Activated CD4-positive, CD25-positive, alpha-beta regulatory T cell treated with anti-CD3 and anti-CD28 coated beads, Interleukin-2, amount 50 U/mL, for 24 hours (primary cell): Measurements from ENCODE around the gene ZNF526.

Experiments used
- ATAC-seq, 2 donors: fragments of 150-1000 bp; cut with Tn5 transposase; one replicate each; pipeline ENCODE4 v1.10.0; 2021; ENCODE audit warnings: mild to moderate bottlenecking in 1 of 2, moderate library complexity in 1 of 2

The ZNF526 gene

DNA sequence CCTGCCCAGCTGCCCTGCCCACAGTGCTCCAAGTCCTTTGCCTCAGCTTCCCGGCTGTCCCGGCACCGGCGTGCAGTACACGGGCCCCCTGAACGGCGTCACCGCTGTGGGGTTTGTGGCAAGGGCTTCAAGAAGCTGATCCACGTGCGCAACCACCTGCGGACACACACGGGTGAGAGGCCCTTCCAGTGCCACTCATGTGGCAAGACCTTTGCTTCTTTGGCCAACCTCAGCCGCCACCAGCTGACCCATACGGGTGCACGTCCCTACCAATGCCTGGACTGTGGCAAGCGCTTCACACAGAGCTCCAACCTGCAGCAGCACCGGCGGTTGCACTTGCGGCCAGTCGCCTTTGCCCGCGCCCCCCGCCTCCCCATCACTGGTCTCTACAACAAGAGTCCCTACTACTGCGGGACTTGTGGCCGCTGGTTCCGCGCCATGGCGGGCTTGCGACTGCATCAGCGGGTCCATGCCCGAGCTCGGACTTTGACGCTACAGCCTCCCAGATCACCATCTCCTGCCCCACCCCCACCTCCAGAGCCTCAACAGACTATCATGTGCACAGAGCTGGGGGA is 5.7 kb downstream of the ZNF526 start:
- no peak for ATAC-seq

DNA sequence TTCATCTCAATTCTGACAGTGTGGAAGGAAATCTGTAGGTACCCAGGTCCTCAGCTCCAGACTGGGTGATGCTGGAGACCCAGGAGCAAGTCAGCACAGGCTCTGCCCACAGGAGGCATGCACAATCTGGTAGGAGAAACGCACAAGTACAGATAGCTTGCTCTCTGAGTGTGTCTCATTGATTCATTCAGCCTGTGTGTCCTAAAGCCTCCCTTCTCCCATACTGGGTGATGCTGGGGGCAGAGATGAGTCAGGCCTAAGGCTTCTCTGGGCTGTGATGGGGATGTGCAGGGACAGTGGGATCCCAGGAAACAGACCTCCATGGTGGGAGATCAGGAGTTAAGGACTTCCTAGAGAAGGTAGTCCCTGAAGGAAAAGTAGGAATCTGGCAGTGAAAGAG is 6.8 kb downstream of the ZNF526 start:
- ATAC-seq, result no peak

DNA sequence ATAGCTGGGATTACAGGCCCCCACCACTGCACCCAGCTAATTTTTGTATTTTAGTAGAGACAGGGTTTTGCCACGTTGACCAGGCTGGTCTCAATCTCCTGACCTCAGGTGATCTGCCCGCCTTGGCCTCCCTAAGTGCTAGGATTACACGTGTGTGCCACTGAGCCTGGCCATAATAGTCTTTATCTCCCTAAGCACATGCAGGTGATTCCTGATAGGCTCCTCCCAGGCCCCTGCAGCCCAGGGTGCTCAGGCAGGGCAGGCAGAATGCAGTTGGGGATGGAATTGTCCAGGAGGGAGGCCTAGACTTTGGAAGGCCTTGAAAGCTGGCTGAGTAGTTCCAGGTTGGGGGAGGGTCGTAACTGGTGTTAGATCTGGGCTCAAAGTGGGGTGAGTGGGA is 8.5 kb downstream of the ZNF526 start:
- ATAC-seq, result no peak

DNA sequence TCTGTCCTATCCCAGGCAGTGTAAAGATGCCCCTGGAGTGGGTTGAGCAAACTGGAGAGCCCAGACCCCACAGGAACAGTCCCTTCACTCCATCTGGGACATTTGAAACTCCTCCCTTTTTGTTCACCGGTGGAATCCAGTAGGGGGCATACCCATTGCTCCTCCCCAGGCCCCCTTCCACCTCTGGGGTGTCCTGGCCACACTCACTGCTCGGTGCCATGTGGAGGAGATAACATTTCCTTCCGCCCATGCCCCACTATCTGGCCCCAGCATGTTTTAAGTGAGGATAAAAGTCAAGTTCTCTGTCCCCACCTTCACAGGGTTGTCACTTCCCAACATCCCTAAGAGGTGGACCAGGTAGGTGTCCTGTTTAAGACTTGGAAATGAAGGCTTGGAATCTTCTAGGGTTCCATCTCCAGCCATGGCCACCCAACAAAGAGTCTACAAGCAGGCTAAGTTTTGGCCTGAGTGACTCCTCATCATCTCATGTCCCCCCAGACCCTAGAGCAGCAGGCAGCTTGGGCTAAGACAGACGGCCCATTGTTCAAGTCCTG is 9.3 kb downstream of the ZNF526 start:
- ATAC-seq, result no peak

DNA sequence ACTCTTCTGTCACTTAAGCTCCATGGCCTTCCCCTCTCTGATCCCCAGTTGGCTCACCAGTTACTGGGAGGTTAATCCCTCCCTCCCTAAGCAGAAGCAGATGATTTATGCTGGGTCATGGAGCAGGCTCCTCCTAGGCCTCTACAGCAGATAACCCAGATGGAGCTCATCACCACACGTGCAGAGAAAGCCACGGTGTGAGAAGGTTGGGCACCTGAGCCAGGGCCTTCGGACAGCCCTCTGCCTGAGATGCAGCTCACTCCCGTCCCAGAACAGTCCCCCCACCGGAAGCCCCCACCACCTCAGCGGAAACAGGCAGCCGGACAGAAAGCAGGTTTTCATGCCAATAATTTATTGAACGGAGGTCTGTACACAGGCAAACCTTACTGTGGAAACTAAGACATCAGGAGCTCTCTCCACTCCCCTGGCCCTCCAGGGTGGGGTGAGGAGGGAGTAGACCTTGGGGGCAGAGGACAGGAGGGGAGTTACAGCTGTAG is 9.8 kb downstream of the ZNF526 start:
- no peak for ATAC-seq

DNA sequence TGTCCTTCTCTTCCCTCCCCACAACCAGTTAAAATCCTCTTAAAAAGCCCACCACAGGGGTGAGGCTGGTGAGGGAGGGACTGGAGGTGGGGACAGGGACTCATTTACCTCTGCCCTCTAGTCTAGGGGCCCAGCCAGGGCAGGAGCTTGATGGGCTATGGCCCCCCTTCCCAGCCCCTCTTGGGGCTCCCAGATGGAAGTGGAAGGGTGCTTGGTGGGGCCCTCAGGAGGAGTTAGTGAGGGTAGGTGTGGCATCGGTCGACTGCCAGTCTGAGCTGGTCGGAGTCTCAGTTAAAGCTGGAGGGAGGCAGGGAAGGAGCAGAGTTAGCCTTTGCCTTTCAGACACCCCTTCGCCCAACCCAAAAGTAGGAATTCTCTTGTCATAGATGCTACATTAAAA is 10.5 kb downstream of the ZNF526 start:
- no peak for ATAC-seq

DNA sequence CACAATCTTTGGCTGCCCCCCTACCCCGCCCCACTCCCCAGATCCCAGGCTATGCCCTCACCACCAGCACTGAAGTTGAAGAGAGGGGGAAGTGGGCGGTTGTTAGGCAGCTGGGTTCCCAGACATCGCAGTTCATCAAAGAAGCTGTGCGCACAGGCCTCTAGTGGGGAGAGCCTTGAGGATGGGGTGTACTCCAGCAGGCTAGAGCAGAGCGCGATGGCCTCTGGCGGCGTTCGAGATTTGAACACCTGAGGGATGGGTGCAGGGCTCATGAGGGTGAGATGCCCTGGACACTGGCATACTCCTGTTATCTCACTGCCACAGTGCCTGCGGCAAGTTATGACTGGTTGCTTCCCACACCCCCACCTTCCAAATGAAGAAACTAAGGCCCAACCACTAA is 12.3 kb downstream of the ZNF526 start:
- no peak for ATAC-seq

DNA sequence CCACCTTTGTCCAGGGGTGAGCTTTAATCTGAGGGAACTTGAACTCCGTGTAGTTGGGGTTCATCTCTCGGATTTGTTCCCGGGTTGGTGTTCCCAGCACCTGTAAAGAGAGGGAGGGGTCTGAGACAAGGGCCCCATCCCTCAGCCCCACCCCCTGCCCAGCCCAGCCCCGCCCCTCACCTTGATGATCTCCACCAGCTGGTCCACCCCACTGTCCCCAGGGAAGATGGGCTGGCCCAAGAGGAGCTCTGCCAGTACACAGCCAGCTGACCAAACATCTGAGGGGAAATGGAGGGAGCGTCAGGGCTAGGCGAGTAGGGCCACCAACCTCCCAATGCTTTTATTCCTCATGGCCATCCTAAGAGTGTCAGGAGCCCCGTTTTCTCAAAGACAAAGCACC is 13.0 kb downstream of the ZNF526 start:
- ATAC-seq, result no peak

DNA sequence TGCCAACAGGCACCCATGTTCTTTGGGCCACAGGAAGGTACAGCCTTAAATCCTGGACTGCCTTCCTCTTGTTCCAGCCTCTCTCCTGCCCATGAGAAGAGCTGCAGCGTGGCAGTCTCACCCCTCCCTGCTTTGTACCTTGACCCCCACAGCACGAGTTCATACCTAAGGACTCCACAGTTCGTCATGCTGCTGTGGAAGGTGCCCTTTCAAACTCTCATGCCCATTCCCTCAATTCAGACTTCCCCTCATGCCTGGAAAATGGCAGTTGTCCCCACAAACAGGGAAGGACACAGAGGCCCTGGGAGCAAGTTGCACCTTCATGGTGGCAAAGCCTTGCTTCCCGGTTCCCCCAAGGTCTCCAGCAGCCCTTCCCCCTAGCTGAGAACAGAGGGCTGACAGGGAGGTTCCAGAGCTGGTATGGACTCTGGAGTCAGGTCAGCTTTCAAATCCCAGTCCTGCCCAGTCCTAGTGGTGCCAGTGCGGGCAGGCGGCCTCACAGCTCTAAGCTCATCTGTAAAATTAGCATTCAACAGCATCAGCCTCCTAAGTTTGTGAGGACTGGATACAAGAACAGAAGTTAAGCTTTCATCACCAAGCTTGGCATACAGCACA is 13.7 kb downstream of the ZNF526 start:
- ATAC-seq, result no peak

DNA sequence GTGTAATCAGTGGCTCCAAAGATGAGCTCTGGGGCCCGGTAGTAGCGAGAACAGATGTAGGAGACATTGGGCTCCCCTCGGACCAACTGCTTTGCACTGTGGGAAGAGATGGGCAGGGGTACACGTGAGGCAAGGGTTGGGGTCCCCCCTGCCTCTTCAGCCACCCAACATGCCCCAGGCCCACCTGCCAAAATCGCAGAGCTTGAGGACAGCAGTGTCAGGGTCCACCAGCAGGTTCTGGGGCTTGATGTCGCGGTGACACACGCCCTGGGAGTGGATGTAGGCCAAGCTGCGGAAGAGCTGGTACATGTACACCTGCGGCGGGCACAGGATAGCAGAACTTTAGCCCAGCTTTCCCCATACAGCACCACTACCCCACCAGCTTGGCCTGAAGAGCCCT is 14.3 kb downstream of the ZNF526 start:
- ATAC-seq, result no peak

DNA sequence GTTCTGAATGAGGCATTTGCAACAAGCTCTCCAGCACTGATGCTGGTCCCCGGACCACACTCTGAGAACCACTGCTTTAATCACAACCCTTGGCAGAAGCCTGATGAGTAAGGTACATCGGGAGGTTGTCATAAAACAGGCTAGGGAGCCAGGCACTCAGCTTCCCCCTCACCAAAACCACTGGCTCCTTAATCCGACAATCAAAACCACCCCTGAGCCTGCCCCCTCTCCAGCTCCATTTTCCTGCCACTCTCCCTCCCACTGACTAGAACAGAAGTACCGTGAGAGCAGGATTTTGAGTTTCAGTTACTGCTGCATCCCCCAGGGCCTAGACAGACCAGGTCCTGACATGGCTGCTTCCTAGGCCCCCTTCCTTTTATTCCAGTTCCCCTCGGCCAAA is 15.1 kb downstream of the ZNF526 start:
- ATAC-seq, result no peak

DNA sequence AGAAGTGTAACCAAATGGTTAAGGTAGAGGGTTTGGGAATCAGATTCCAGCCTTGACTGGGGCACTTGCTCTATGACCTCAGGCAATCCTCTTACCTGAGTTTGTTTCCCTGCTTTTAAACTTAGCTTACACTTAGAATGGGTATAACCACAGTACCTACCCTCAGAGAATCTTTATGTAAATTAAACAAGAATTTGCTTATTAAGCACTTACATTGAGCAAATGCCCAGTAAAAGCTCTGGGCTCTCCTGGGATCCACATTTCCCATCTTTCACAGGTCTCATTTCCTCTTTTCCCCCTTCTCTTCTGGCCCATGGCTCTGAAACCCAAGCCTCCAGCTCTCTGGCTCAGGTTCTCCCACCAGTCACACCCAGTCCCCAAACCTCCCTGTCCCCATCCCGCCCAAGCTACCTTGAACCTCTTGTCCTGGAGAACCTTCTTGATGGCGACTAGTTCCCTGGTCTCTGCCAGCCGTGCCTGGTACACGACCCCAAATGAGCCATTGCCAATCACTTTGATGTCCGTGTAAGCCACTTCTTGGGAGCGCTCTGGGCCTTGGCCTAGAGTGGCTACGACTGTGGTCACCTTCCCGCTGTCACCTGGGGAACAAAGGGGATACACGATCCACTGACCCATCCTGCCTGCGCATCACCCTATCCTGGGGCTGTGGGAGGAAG is 19.6 kb downstream of the ZNF526 start:
- no peak for ATAC-seq

DNA sequence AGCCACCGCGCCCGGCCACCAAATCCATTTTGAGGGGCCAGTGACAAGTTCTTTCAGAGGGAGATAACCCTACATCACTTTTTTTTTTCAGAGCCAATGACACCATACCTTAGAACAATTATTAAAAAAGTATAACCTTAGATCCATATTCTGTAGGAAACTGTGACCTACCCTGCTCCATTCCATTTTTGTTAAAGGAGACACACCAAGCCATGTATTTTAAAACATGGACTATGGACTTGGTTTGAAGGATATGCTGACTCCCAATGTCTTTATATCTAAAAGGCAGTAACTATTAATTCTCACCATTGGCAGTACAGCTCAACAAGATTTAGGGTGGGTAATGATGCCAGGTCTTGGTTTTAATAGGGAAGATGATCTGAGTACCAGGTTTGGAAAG is 21.2 kb downstream of the ZNF526 start:
- ATAC-seq, result no peak

DNA sequence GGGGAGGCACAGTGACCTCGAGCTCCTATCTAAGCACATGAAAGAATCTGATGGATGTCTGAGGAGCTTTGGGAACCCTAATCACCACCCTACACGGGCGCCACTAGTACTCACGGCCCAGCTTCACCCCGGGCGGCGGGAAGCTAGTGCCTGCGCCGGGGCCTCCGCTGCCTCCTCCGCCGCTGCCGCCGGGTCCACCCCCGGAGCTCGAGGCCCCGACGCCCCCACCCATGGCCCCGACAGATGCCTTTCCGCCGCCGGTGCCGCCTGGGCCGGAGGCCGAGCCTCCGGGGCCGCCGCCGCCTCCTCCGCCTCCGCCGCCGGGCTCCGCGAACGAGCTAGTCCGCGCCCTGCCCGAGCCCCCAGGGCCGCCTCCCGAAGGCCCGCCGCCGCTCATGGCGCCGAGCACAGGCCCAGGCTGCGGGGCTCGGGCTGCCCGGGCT is 22.0 kb downstream of the ZNF526 start:
- ATAC-seq, result no peak

DNA sequence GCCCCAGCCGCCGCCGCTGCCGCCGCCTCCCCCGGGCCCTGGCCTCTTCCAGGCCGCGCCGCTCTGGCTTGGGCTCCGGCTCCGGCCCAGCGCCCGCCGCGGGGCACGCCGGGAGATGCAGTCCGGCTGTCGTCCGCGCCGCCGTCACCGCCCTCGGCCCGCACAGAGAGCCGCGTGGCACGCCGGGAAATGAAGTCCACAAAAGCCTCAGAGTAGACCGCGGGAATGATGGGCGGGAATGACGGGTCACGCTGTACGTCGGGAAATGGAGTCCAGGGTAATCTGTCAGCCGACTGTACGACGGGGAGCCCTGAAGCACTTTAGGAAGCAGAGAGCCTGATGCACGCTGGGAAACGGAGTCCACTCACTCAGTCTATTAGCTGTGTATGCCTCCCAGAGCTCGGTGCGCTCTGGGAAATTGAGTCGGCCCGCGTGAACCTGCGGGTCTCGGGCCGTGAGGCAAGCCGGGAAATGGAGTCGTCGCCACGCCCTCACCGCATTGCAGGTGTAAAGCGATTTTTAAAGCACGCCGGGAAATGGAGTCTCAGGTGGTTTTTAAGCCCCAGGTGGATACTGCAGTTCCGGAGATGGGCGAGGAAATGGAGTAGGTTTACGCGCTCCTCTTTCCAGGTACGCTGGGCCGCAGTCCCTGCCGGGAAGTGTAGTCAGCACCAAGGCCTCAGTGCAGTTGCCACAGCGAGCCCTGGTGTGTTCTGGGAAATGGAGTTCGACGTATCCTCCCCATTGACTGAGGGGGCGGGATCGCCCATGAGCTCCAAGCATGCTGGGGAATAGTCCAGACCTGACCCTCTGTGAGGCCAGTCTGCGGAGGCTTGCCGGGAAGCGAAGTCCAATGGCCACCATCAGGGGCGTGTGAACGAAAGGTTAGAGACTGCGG is 22.6 kb downstream of the ZNF526 start, which contains the start of gene GSK3A:
GSK3A (minus strand) TSS at position 91 of the 898 bp plus-strand sequence. CDS start 137 bp downstream, outside the sequence.
- ATAC-seq, result peak; percentile 80 to 83

DNA sequence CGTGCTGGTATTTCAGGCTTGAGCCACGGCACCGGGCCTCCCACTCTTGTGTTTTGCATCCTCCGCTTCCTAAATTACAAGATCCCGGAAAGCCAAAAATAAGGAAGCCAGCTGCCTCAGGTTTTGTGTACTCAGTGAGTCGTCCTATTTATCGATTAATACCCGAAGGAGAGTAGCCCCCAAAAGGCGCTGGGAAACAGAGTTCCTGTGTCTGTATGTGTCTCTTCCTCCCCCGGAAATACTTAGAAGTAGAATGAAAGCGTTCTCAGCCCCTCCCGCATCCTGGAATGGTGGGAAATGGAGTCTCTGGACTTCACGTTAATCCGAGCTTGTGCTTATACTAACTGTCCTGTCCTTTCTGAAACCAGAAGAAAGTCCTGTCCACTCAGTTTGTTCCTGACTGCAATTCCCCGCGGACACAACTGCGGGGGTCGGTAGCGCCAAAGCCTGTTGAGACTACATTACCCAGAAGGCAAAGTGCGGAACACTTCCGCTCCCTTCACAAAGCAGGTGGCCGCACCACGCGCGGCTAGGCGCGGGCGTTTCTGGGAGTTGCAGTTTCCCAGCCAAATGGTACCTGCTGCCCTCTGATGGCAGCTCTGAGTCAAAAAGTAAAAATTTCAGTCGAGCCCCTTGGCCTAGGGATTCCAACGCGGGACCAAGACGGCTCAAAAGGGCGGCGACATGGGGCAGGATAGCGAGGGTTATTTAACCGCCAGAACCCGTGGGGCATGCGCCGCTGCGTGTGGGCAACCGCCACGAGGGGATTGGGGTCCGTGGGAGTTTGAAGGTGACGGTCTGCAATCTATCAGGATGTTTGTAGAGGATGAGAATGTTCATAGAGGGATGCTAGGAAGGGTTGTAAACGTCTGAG is 24.5 kb downstream of the ZNF526 start:
- peak; percentile 34 to 40 for ATAC-seq

DNA sequence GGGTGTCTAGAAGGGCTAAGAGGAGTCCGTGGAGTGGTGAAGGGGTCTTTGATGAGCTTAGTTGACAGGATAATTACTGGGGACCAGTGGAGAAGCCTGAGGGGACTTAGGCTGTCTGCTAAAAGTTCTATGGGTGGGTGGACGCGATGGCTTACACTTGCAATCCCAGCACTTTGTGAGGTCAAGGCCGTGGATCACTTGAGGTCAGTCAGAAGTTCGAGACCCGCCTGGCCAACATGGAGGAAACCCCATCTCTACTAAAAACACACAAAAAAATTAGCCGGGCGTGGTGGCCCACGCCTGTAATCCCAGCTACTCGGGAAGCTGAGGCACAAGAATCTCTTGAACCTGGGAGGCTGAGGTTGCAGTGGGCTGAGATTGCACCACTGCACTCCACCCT is 25.1 kb downstream of the ZNF526 start:
- no peak for ATAC-seq

DNA sequence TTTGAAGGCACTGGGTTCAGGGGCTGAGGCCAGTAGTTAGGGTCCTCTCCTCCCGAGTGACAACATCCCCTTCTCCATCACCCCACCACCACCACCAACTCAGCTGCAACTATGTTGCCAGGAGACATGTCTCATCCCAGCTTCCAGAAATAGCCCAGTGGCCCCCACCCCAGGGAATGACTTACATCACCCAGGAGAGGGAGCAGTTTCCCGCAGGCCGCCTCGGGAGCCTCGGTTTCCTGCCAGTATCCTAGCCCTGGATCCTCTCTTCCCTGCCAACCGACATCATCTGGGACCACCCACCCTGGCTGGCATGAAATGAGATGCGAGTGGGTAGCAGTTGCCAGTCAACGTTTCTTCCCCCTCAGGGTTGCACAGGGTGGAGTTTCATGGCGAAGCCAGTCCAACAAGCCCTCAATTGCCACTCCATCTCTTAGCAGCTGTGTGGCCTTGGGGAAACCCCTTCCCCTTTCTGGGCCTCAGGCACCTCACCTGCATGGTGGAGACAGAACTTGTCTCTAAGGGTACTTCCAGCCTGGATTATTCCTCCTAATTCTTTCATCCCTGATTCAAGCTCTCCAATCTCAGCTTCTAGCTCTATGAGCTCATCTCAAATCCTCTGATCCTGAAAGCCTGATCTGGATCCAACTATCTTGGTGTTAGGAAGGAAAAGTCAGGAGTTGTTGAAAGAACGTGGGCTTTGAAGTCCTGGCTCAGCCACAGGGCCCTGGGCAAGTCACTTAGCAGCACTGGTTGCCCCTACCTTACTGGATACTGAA is 26.2 kb downstream of the ZNF526 start:
- ATAC-seq, result no peak

DNA sequence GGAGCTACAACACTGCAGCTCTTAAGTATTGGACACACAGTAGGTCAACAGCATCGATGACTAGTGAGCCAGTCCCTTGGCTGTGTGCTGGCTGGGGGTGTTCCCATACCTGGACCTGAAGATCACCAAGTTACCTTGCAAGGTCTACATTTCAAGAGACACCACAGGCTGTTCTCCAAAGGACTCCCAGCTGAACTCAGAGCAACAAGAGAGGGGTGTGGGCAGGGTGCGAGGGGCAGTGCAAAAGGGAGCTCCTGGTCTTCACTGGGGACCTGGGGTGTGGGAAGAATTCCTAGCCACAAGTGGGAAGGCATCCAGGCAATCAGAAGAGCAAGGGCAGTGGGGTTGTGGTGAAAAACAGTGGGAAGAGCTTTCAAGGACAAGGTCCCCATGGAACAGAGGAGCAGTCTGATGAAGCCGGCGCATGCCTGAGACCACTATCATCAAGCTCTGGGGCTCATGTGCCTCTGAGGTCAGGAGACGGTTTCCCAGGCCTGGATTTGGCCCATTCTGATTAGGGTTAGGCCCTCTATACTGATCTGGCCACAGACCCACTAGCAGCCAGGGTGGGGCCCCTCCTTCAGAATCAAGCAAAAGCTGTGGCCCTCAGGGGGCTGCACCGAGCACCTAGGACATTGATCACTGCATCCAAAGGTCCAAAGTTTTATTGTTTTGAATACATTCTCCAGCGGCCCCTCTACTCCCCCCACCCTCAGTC is 27.0 kb downstream of the ZNF526 start:
- no peak for ATAC-seq

DNA sequence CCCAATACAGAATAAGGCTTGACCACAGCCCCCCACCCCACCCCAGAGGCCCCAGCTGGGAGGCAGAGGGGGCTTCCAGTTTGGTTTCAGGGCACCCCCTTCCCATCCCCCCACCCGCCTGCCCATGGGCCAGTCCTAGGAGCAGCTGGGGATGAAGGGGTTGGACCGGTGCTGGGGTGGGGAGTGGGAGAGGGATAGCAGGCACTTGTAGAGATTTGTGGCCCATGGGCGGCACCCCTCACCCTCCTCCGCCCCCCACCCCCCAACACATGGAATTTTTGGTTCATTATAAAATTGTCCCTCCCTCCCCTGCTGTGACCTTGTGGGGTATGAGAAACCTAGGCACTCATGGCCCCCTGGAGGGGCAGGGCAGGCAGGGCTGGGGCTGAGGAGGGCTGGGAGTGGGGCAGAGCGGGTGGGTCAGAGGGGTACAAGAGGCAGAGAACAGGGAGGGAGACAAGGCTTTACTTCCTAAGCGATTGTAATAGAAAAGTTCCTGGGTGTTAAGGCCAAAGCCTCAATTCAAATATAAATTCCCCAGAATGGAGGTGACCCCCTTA is 27.6 kb downstream of the ZNF526 start:
- ATAC-seq, result no peak
